GM12878 (cell line): ENCODE measurements around the gene CORO2B.

ENCODE experiments used
- BHLHE40 ChIP-seq, 2 experiments: fragments of 450-650 bp in 1 of 2; IDR thresholded peaks; 2 replicates each; pipeline ENCODE4 v1.6.1; 2011 to 2017; ENCODE audit warnings: low read depth in 2 of 2, borderline replicate concordance in 1 of 2, improper control_type of control experiment in 1 of 2, low read length in 1 of 2, mild to moderate bottlenecking in 1 of 2
- CEBPB ChIP-seq, 2 experiments: fragments of 150-350 bp in 1 of 2; IDR thresholded peaks; 2 replicates each; pipeline ENCODE4 v1.6.1; 2012 to 2014; ENCODE audit warnings: low read depth in 2 of 2, low read length in 2 of 2, borderline replicate concordance in 1 of 2, inconsistent platforms in 1 of 2
- CTCF ChIP-seq, 3 experiments: IDR thresholded peaks in 2 of 3; conservative IDR thresholded peaks in 1 of 3; 2 replicates each; pipeline ENCODE4 v1.5.1; 2011; ENCODE audit warnings: low read depth in 3 of 3, low read length in 3 of 3, mild to moderate bottlenecking in 3 of 3, control low read depth in 2 of 3, moderate library complexity in 2 of 3, inconsistent platforms in 1 of 3, mixed read lengths in 1 of 3; ENCODE audit not compliant: control insufficient read depth in 2 of 3, insufficient read depth in 1 of 3; ENCODE audit errors: extremely low read depth in 1 of 3
- EP300 ChIP-seq, 2 experiments: fragments of 150-350 bp in 1 of 2; IDR thresholded peaks; 2 replicates each; pipeline ENCODE4 v1.6.1; 2011 to 2012; ENCODE audit warnings: low read depth in 2 of 2, low read length in 2 of 2, borderline replicate concordance in 1 of 2, improper control_type of control experiment in 1 of 2, inconsistent platforms in 1 of 2; ENCODE audit not compliant: control insufficient read depth in 1 of 2
- EZH2 ChIP-seq: IDR thresholded peaks from 2 replicates; pipeline ENCODE4 v1.6.1; 2012; ENCODE audit warnings: low read depth, mild to moderate bottlenecking, control low read depth, inconsistent platforms, low read length, borderline replicate concordance; ENCODE audit not compliant: control insufficient read depth
- NKRF ChIP-seq: fragments of 450-650 bp; conservative IDR thresholded peaks from 2 replicates; pipeline ENCODE4 v1.6.1; 2017; ENCODE audit warnings: mild to moderate bottlenecking, moderate library complexity
- TARDBP ChIP-seq: IDR thresholded peaks from 2 replicates; pipeline ENCODE4 v1.6.1; 2016; ENCODE audit warnings: borderline replicate concordance

GRCh38 chr15:68770216-68770615 is 191.4 kb downstream of the CORO2B start:
- TF ChIP-seq EP300 (IDR thresholded peaks at IDR 0.05; ENCODE audit: borderline replicate concordance in 1 of 2, control insufficient read depth in 1 of 2, low read depth in 2 of 2, low read length in 2 of 2) = no peak
- no peak for TF ChIP-seq BHLHE40 (IDR thresholded peaks at IDR 0.05; ENCODE audit: borderline replicate concordance in 1 of 2, low read depth in 2 of 2, low read length in 1 of 2)
- TF ChIP-seq CEBPB (IDR thresholded peaks at IDR 0.05; ENCODE audit: borderline replicate concordance in 1 of 2, low read depth in 2 of 2, low read length in 2 of 2) = no peak
- TF ChIP-seq CTCF (IDR thresholded peaks at IDR 0.05 in 2 of 3, conservative IDR thresholded peaks at IDR 0.05 in 1 of 3; ENCODE audit: control insufficient read depth in 2 of 3, extremely low read depth in 1 of 3, insufficient read depth in 1 of 3, low read depth in 3 of 3, low read length in 3 of 3) = no peak
- no peak for TF ChIP-seq NKRF
- no peak for TF ChIP-seq TARDBP
- no peak for TF ChIP-seq EZH2
